Stimulated activated effector memory CD8-positive, alpha-beta T cell treated with anti-CD3 and anti-CD28 coated beads, Interleukin-12 subunit alpha, Interleukin-12 subunit beta, amount 100 ng/mL, for 72 hours (primary cell): Measurements from ENCODE around the gene CEP20.

ENCODE experiments used
- ATAC-seq: fragments of 150-1000 bp; cut with Tn5 transposase; 2 replicates; pipeline ENCODE4 v1.10.0; 2021
- DNase-seq, 2 donors: peaks; one replicate each; pipeline ENCODE4 v3.0.0; 2021 to 2022; ENCODE audit warnings: low spot score in 2 of 2
- H3K27ac Mint-ChIP-seq: one replicate; pipeline ENCODE4 v1.8.0; 2022; ENCODE audit warnings: mild to moderate bottlenecking, mixed read lengths
- H3K36me3 Mint-ChIP-seq: one replicate; pipeline ENCODE4 v1.8.0; 2022; ENCODE audit warnings: mild to moderate bottlenecking, mixed read lengths
- H3K4me1 Mint-ChIP-seq: one replicate; pipeline ENCODE4 v1.8.0; 2022; ENCODE audit warnings: mixed read lengths
- H3K4me3 Mint-ChIP-seq: one replicate; pipeline ENCODE4 v1.8.0; 2022; ENCODE audit warnings: mild to moderate bottlenecking, mixed read lengths
- H3K9me3 Mint-ChIP-seq: one replicate; pipeline ENCODE4 v1.8.0; 2022; ENCODE audit warnings: mixed read lengths

CEP20 gene

GRCh38 chr16:15881794-15882379 lies 6.5 kb downstream of the CEP20 start:
- Mint-ChIP-seq H3K4me3 (no peak overlapping the region), H3K4me1 (peaks cover 25% of the 10 kb centered on the region), H3K36me3 (peaks cover 55% of the 10 kb centered on the region), H3K9me3 (no peaks in the 10 kb centered on the region), H3K27ac (no peak overlapping the region)
- ATAC-seq: no peak
- DNase-seq: no peak

- Mint-ChIP-seq H3K4me1 (peaks cover 15% of the 10 kb centered on the region), H3K36me3 (peaks cover 67% of the 10 kb centered on the region), H3K9me3 (no peaks in the 10 kb centered on the region), H3K4me3 (no peak overlapping the region), H3K27ac (peak overlapping the region; percentile 56)
- DNase-seq (no peak), ATAC-seq (peak; percentile 13)
Measured at GRCh38 chr16:15880434-15881308, 7.7 kb downstream of the CEP20 start.

- Mint-ChIP-seq H3K36me3 (peaks cover 77% of the 10 kb centered on the region), H3K4me3 (no peak overlapping the region), H3K27ac (peak overlapping the region; percentile 86), H3K4me1 (peaks cover 12% of the 10 kb centered on the region), H3K9me3 (no peaks in the 10 kb centered on the region)
- ATAC-seq (peak; percentile 70), DNase-seq (no peak)
Measured at GRCh38 chr16:15879255-15879811, 9.1 kb downstream of the CEP20 start.

- peaks cover 70% of the 10 kb centered on the region for H3K36me3 Mint-ChIP-seq
- H3K4me3 Mint-ChIP-seq: no peak overlapping the region
- H3K9me3 Mint-ChIP-seq: no peaks in the 10 kb centered on the region
- H3K27ac Mint-ChIP-seq: no peak overlapping the region
- ATAC-seq (no peak), DNase-seq (no peak)
- H3K4me1 Mint-ChIP-seq: peaks cover 12% of the 10 kb centered on the region
Measured at GRCh38 chr16:15876503-15876902, 11.9 kb downstream of the CEP20 start.

- DNase-seq: no peak
- H3K4me3 Mint-ChIP-seq: no peak overlapping the region
- H3K27ac Mint-ChIP-seq: peak overlapping the region; percentile 55
Measured at GRCh38 chr16:15874745-15875314, 13.6 kb downstream of the CEP20 start.

GRCh38 chr16:15873737-15874136 lies 14.7 kb downstream of the CEP20 start:
- Mint-ChIP-seq H3K9me3 (no peaks in the 10 kb centered on the region), H3K4me1 (peaks cover under 1% of the 10 kb centered on the region), H3K4me3 (no peak overlapping the region), H3K27ac (peak overlapping the region; percentile 55), H3K36me3 (peaks cover 87% of the 10 kb centered on the region)
- ATAC-seq (no peak), DNase-seq (no peak)

More at GRCh38 chr16:15874745-15875314, 13.6 kb downstream of the CEP20 start:
- peaks cover 83% of the 10 kb centered on the region for H3K36me3 Mint-ChIP-seq
- H3K4me1 Mint-ChIP-seq: peaks cover 7% of the 10 kb centered on the region
- no peaks in the 10 kb centered on the region for H3K9me3 Mint-ChIP-seq
- no peak for ATAC-seq

- H3K9me3 Mint-ChIP-seq: no peaks in the 10 kb centered on the region
- no peaks in the 10 kb centered on the region for H3K4me1 Mint-ChIP-seq
- H3K36me3 Mint-ChIP-seq: peaks cover 87% of the 10 kb centered on the region
- H3K4me3 Mint-ChIP-seq: no peak overlapping the region
- no peak for ATAC-seq
- DNase-seq: no peak
- peak overlapping the region; percentile 55 for H3K27ac Mint-ChIP-seq
Measured at GRCh38 chr16:15873301-15873700, 15.1 kb downstream of the CEP20 start.

- H3K36me3 Mint-ChIP-seq: peaks cover 90% of the 10 kb centered on the region
- no peak for ATAC-seq
Measured at GRCh38 chr16:15870011-15870410, 18.4 kb downstream of the CEP20 start.

GRCh38 chr16:15866451-15866850 lies 22.0 kb downstream of the CEP20 start:
- H3K27ac Mint-ChIP-seq: no peak overlapping the region
- no peaks in the 10 kb centered on the region for H3K4me1 Mint-ChIP-seq
- no peak overlapping the region for H3K4me3 Mint-ChIP-seq
- H3K9me3 Mint-ChIP-seq: no peaks in the 10 kb centered on the region
- DNase-seq (no peak), ATAC-seq (no peak)
- H3K36me3 Mint-ChIP-seq: peaks cover 66% of the 10 kb centered on the region

More at GRCh38 chr16:15870011-15870410, 18.4 kb downstream of the CEP20 start:
- Mint-ChIP-seq H3K27ac (no peak overlapping the region), H3K9me3 (no peaks in the 10 kb centered on the region), H3K4me3 (no peak overlapping the region), H3K4me1 (no peaks in the 10 kb centered on the region)
- no peak for DNase-seq

- H3K4me3 Mint-ChIP-seq: no peak overlapping the region
- DNase-seq (no peak), ATAC-seq (no peak)
- peaks cover 59% of the 10 kb centered on the region for H3K36me3 Mint-ChIP-seq
- no peaks in the 10 kb centered on the region for H3K9me3 Mint-ChIP-seq
- H3K4me1 Mint-ChIP-seq: no peaks in the 10 kb centered on the region
- no peak overlapping the region for H3K27ac Mint-ChIP-seq
Measured at GRCh38 chr16:15865742-15866141, 22.7 kb downstream of the CEP20 start.

- Mint-ChIP-seq H3K36me3 (peaks cover 51% of the 10 kb centered on the region), H3K27ac (no peak overlapping the region), H3K9me3 (no peaks in the 10 kb centered on the region), H3K4me3 (no peak overlapping the region), H3K4me1 (no peaks in the 10 kb centered on the region)
- ATAC-seq (no peak), DNase-seq (no peak)
Measured at GRCh38 chr16:15864939-15865338, 23.5 kb downstream of the CEP20 start.

- H3K4me3 Mint-ChIP-seq: no peak overlapping the region
- DNase-seq (no peak), ATAC-seq (no peak)
- H3K36me3 Mint-ChIP-seq: peaks cover 22% of the 10 kb centered on the region
- H3K27ac Mint-ChIP-seq: no peak overlapping the region
- H3K4me1 Mint-ChIP-seq: peaks cover 8% of the 10 kb centered on the region
- no peaks in the 10 kb centered on the region for H3K9me3 Mint-ChIP-seq
Measured at GRCh38 chr16:15861996-15862395, 26.4 kb downstream of the CEP20 start.

- no peak overlapping the region for H3K27ac Mint-ChIP-seq
- ATAC-seq (no peak), DNase-seq (no peak)
- no peaks in the 10 kb centered on the region for H3K36me3 Mint-ChIP-seq
- no peaks in the 10 kb centered on the region for H3K9me3 Mint-ChIP-seq
- H3K4me3 Mint-ChIP-seq: no peak overlapping the region
- H3K4me1 Mint-ChIP-seq: peaks cover 8% of the 10 kb centered on the region
Measured at GRCh38 chr16:15858921-15859668, 29.3 kb downstream of the CEP20 start.

GRCh38 chr16:15857724-15858560 lies 30.5 kb downstream of the CEP20 start:
- Mint-ChIP-seq H3K4me3 (peak overlapping the region; percentile 25), H3K9me3 (no peaks in the 10 kb centered on the region), H3K36me3 (no peaks in the 10 kb centered on the region), H3K27ac (no peak overlapping the region), H3K4me1 (peaks cover 8% of the 10 kb centered on the region)
- ATAC-seq (peak; percentile 24), DNase-seq (no peak)
